Measurements from ENCODE around the gene CHAD.

The CHAD gene

GRCh38 chr17:50491505-50491904, 22.8 kb upstream of the CHAD start:
- Histone ChIP-seq H4K5ac (ENCODE audit: low read length) (no peak overlapping the region), H3K79me2 (ENCODE audit: control insufficient read depth, insufficient read depth, low read length) (no peaks in the 10 kb centered on the region), H3K4me3 (ENCODE audit: low read length) (no peak overlapping the region), H2AK5ac (ENCODE audit: low read length) (no peak overlapping the region), H2BK5ac (ENCODE audit: low read length) (no peak overlapping the region), H3K18ac (ENCODE audit: low read length) (no peak overlapping the region), H3K9ac (ENCODE audit: low read length) (no peak overlapping the region), H3K36me3 (ENCODE audit: control insufficient read depth, insufficient read depth, low read length) (no peaks in the 10 kb centered on the region), H3K27ac (ENCODE audit: low read depth, low read length) (no peak overlapping the region), H3K27me3 (ENCODE audit: insufficient read depth, low read length, poor library complexity) (no peaks in the 10 kb centered on the region), H4K8ac (ENCODE audit: low read depth, low read length) (no peak overlapping the region), H3K23ac (ENCODE audit: low read length) (no peak overlapping the region), H3K79me1 (ENCODE audit: low read length) (no peaks in the 10 kb centered on the region), H2BK120ac (ENCODE audit: low read depth, low read length) (no peak overlapping the region), H3K4me2 (ENCODE audit: low read length) (no peak overlapping the region), H2BK15ac (replicated peaks; ENCODE audit: low read depth) (no peak overlapping the region), H3K56ac (ENCODE audit: low read length) (no peak overlapping the region), H3K4me1 (ENCODE audit: control insufficient read depth, low read depth, low read length) (no peaks in the 10 kb centered on the region), H3K4ac (ENCODE audit: low read depth, low read length) (no peak overlapping the region)
- no peak for DNase-seq
- WGBS (ENCODE audit: extremely low coverage, insufficient coverage, low lambda C conversion rate), result no CpG with 5 or more reads among the region's 1 CpG

- Histone ChIP-seq H3K4me2 (ENCODE audit: low read length) (no peak overlapping the region), H3K27ac (ENCODE audit: low read depth, low read length) (no peak overlapping the region), H3K4ac (ENCODE audit: low read depth, low read length) (no peak overlapping the region), H2AK5ac (ENCODE audit: low read length) (no peak overlapping the region), H3K23ac (ENCODE audit: low read length) (no peak overlapping the region), H4K5ac (ENCODE audit: low read length) (no peak overlapping the region), H4K8ac (ENCODE audit: low read depth, low read length) (no peak overlapping the region), H3K27me3 (ENCODE audit: insufficient read depth, low read length, poor library complexity) (no peaks in the 10 kb centered on the region), H3K18ac (ENCODE audit: low read length) (no peak overlapping the region), H2BK120ac (ENCODE audit: low read depth, low read length) (no peak overlapping the region), H3K56ac (ENCODE audit: low read length) (no peak overlapping the region), H2BK15ac (replicated peaks; ENCODE audit: low read depth) (no peak overlapping the region), H3K36me3 (ENCODE audit: control insufficient read depth, insufficient read depth, low read length) (no peaks in the 10 kb centered on the region), H3K4me1 (ENCODE audit: control insufficient read depth, low read depth, low read length) (no peaks in the 10 kb centered on the region), H3K9ac (ENCODE audit: low read length) (no peak overlapping the region), H3K79me2 (ENCODE audit: control insufficient read depth, insufficient read depth, low read length) (no peaks in the 10 kb centered on the region), H3K4me3 (ENCODE audit: low read length) (no peak overlapping the region), H3K79me1 (ENCODE audit: low read length) (no peaks in the 10 kb centered on the region), H2BK5ac (ENCODE audit: low read length) (no peak overlapping the region)
- no peak for DNase-seq
- no CpG with 5 or more reads among the region's 2 CpGs for WGBS (ENCODE audit: extremely low coverage, insufficient coverage, low lambda C conversion rate)
Observed at GRCh38 chr17:50488880-50489279, 20.2 kb upstream of the CHAD start.

DNA sequence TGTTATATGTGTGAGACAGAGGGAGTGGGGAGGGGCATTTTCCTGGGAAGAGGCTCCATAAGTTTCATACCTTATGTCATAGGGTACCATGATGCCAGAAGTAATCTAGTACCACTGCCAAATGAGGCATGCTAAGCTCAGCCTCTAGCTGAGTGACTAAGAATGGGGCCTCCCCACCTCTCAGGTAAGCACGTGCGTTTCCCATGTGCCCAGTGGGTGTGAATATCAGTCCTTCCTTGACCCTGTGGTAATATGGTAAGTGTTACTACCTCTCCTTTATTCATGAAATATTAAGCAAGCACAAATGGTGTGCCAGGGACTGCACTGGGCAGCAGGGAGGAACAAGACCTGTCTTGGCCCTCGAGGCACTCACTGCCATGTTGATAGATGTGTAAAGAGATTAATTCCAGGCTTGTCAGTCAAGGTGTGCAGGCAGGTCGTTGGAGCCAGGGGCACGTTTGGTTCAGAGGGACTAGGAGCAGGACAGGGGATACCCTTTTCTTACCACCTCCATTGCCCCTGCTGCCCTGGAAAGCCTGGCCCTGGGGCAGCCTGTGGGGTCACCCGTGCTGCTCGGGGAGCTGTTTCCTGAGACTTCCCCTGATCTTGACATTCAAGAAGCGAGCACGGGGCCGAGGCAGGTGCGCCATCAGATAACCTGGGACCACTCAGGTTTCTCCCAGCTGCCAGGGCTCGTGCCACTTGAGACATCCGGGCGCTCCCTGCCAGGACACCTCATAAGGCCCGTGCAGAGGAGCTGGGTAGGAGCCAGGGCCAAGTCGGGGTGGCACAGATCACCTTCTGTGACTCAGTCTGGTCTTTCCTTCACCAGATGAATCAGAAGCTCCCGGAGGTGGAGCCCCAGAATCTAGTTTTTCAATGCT, 18.8 kb upstream of the CHAD start:
- no peak for DNase-seq
- H3K56ac ChIP-seq (ENCODE audit: low read length), result no peak overlapping the region
- no peak overlapping the region for H4K5ac ChIP-seq (ENCODE audit: low read length)
- H3K27me3 ChIP-seq (ENCODE audit: insufficient read depth, low read length, poor library complexity), result no peaks in the 10 kb centered on the region
- no peak overlapping the region for H3K4ac ChIP-seq (ENCODE audit: low read depth, low read length)
- no peak overlapping the region for H3K4me2 ChIP-seq (ENCODE audit: low read length)
- WGBS (ENCODE audit: extremely low coverage, insufficient coverage, low lambda C conversion rate), result no CpG with 5 or more reads among the region's 17 CpGs
- no peak overlapping the region for H2BK15ac ChIP-seq (replicated peaks; ENCODE audit: low read depth)
- H3K79me1 ChIP-seq (ENCODE audit: low read length), result no peaks in the 10 kb centered on the region
- H3K9ac ChIP-seq (ENCODE audit: low read length), result no peak overlapping the region
- H4K8ac ChIP-seq (ENCODE audit: low read depth, low read length), result no peak overlapping the region
- H3K4me3 ChIP-seq (ENCODE audit: low read length), result no peak overlapping the region
- no peak overlapping the region for H2AK5ac ChIP-seq (ENCODE audit: low read length)
- no peak overlapping the region for H2BK120ac ChIP-seq (ENCODE audit: low read depth, low read length)
- H3K27ac ChIP-seq (ENCODE audit: low read depth, low read length), result no peak overlapping the region
- no peaks in the 10 kb centered on the region for H3K36me3 ChIP-seq (ENCODE audit: control insufficient read depth, insufficient read depth, low read length)
- no peak overlapping the region for H3K18ac ChIP-seq (ENCODE audit: low read length)
- H3K23ac ChIP-seq (ENCODE audit: low read length), result no peak overlapping the region
- H2BK5ac ChIP-seq (ENCODE audit: low read length), result no peak overlapping the region
- no peaks in the 10 kb centered on the region for H3K4me1 ChIP-seq (ENCODE audit: control insufficient read depth, low read depth, low read length)
- H3K79me2 ChIP-seq (ENCODE audit: control insufficient read depth, insufficient read depth, low read length), result no peaks in the 10 kb centered on the region

DNA sequence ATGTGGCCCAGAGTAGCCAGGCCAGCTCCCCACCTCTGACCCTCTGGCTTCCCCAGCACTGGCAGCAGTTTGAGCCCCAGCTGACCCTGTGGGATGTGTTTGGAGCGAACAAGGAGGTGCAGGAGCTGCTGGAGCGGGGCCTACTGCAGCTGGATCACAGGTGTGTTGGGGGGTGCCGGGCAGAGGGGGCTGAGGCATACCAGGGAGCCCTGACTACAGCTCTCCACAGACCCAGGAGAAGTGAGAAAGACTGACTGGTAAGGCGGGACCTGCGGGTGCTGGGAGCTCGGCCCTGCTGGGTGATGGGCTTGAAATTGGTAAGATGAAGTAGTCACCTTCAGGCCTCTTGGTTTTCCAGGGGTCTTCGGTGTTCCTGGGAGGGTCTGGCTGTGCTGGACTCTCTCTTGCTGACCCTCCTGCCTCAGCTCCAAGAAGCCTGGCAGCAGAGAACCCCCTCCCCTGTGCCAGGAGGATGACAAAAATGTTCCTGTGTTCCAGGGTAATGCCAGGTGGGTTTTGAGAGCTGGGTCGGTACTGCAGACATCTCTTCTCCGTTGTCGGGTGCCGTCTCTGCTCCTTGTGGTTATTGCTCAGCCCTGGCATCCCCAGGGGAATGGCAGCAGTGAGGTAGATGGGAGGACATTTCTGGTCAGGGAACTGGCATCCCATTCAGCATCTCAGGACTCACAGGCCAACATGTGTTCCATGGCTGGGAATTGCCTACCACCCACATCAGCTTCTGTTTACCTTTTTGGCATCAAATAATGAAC, 15.9 kb upstream of the CHAD start:
- no peak overlapping the region for H3K23ac ChIP-seq (ENCODE audit: low read length)
- H3K27ac ChIP-seq (ENCODE audit: low read depth, low read length), result no peak overlapping the region
- no CpG with 5 or more reads among the region's 11 CpGs for WGBS (ENCODE audit: extremely low coverage, insufficient coverage, low lambda C conversion rate)
- H3K56ac ChIP-seq (ENCODE audit: low read length), result no peak overlapping the region
- no peak overlapping the region for H4K8ac ChIP-seq (ENCODE audit: low read depth, low read length)
- no peak overlapping the region for H2BK15ac ChIP-seq (replicated peaks; ENCODE audit: low read depth)
- no peaks in the 10 kb centered on the region for H3K4me1 ChIP-seq (ENCODE audit: control insufficient read depth, low read depth, low read length)
- H2BK120ac ChIP-seq (ENCODE audit: low read depth, low read length), result no peak overlapping the region
- no peak overlapping the region for H3K4ac ChIP-seq (ENCODE audit: low read depth, low read length)
- H4K5ac ChIP-seq (ENCODE audit: low read length), result no peak overlapping the region
- no peak overlapping the region for H3K18ac ChIP-seq (ENCODE audit: low read length)
- no peak overlapping the region for H2AK5ac ChIP-seq (ENCODE audit: low read length)
- no peaks in the 10 kb centered on the region for H3K79me1 ChIP-seq (ENCODE audit: low read length)
- no peak overlapping the region for H3K4me3 ChIP-seq (ENCODE audit: low read length)
- no peaks in the 10 kb centered on the region for H3K36me3 ChIP-seq (ENCODE audit: control insufficient read depth, insufficient read depth, low read length)
- H3K9ac ChIP-seq (ENCODE audit: low read length), result no peak overlapping the region
- H3K4me2 ChIP-seq (ENCODE audit: low read length), result no peak overlapping the region
- no peaks in the 10 kb centered on the region for H3K79me2 ChIP-seq (ENCODE audit: control insufficient read depth, insufficient read depth, low read length)
- no peak overlapping the region for H2BK5ac ChIP-seq (ENCODE audit: low read length)
- DNase-seq, result no peak
- no peaks in the 10 kb centered on the region for H3K27me3 ChIP-seq (ENCODE audit: insufficient read depth, low read length, poor library complexity)

- Histone ChIP-seq H3K27me3 (ENCODE audit: insufficient read depth, low read length, poor library complexity) (no peaks in the 10 kb centered on the region), H3K4me2 (ENCODE audit: low read length) (no peak overlapping the region), H3K23ac (ENCODE audit: low read length) (no peak overlapping the region), H3K4me1 (ENCODE audit: control insufficient read depth, low read depth, low read length) (no peaks in the 10 kb centered on the region), H3K9ac (ENCODE audit: low read length) (no peak overlapping the region), H3K27ac (ENCODE audit: low read depth, low read length) (no peak overlapping the region), H2BK120ac (ENCODE audit: low read depth, low read length) (no peak overlapping the region), H3K18ac (ENCODE audit: low read length) (no peak overlapping the region), H3K4ac (ENCODE audit: low read depth, low read length) (no peak overlapping the region), H3K56ac (ENCODE audit: low read length) (no peak overlapping the region), H3K79me1 (ENCODE audit: low read length) (no peaks in the 10 kb centered on the region), H2AK5ac (ENCODE audit: low read length) (no peak overlapping the region), H2BK5ac (ENCODE audit: low read length) (no peak overlapping the region), H3K79me2 (ENCODE audit: control insufficient read depth, insufficient read depth, low read length) (no peaks in the 10 kb centered on the region), H2BK15ac (replicated peaks; ENCODE audit: low read depth) (no peak overlapping the region), H4K5ac (ENCODE audit: low read length) (no peak overlapping the region), H4K8ac (ENCODE audit: low read depth, low read length) (no peak overlapping the region), H3K36me3 (ENCODE audit: control insufficient read depth, insufficient read depth, low read length) (no peaks in the 10 kb centered on the region), H3K4me3 (ENCODE audit: low read length) (no peak overlapping the region)
- no peak for DNase-seq
- no CpG with 5 or more reads among the region's 5 CpGs for WGBS (ENCODE audit: extremely low coverage, insufficient coverage, low lambda C conversion rate)
Observed at GRCh38 chr17:50483266-50483665, 14.6 kb upstream of the CHAD start.

Data from mesendoderm (in vitro differentiated cells).